B cell (primary cell): ENCODE results near the gene CCNH.

ENCODE experiments used
- EZH2 ChIP-seq: IDR thresholded peaks from 2 replicates; pipeline ENCODE4 v1.6.1; 2012; ENCODE audit warnings: borderline replicate concordance, low read depth, mild to moderate bottlenecking, moderate library complexity, low read length; ENCODE audit not compliant: insufficient read depth, poor library complexity, severe bottlenecking
- TF ChIP-seq, protein P1 (sequence below): fragments of 200-600 bp; IDR thresholded peaks from one replicate; pipeline ENCODE4 v1.8.0; 2022; ENCODE audit warnings: antibody characterized with exemption, mild to moderate bottlenecking

- TF ChIP-seq, protein P1, sequence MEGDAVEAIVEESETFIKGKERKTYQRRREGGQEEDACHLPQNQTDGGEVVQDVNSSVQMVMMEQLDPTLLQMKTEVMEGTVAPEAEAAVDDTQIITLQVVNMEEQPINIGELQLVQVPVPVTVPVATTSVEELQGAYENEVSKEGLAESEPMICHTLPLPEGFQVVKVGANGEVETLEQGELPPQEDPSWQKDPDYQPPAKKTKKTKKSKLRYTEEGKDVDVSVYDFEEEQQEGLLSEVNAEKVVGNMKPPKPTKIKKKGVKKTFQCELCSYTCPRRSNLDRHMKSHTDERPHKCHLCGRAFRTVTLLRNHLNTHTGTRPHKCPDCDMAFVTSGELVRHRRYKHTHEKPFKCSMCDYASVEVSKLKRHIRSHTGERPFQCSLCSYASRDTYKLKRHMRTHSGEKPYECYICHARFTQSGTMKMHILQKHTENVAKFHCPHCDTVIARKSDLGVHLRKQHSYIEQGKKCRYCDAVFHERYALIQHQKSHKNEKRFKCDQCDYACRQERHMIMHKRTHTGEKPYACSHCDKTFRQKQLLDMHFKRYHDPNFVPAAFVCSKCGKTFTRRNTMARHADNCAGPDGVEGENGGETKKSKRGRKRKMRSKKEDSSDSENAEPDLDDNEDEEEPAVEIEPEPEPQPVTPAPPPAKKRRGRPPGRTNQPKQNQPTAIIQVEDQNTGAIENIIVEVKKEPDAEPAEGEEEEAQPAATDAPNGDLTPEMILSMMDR: no peak
- TF ChIP-seq EZH2: no peak
These were observed 41.1 kb upstream of the CCNH start for GRCh38 chr5:87453801-87454200.
